GM12865 (cell line): Measurements from ENCODE around the gene SEC11A.

ENCODE experiments used
- DNase-seq: peaks from one replicate; pipeline ENCODE4 v3.0.0; 2010; ENCODE audit warnings: low read depth
- H3K4me3 ChIP-seq: 2 replicates; pipeline ENCODE4 v1.5.1; 2011; ENCODE audit warnings: mild to moderate bottlenecking, low read depth, low read length, control low read depth
- CTCF ChIP-seq: IDR thresholded peaks from 2 replicates; pipeline ENCODE4 v1.5.1; 2011; ENCODE audit warnings: low read length, control low read depth, low read depth, inconsistent platforms; ENCODE audit not compliant: insufficient read depth; ENCODE audit errors: missing control alignments

Gene SEC11A

GRCh38 chr15:84659904-84660781 lies 55.8 kb downstream of the SEC11A start:
- no peak for TF ChIP-seq CTCF
- no peak for DNase-seq
- H3K4me3 ChIP-seq = no peak overlapping the region

- no peak for DNase-seq
- peak overlapping the region; percentile 39 for H3K4me3 ChIP-seq
- TF ChIP-seq CTCF = no peak
Measured at GRCh38 chr15:84658788-84659411, 57.0 kb downstream of the SEC11A start.

GRCh38 chr15:84658080-84658787 lies 57.7 kb downstream of the SEC11A start, which contains the start of gene NMB:
Gene NMB (minus strand): TSS chr15:84658199. CDS start chr15:84658152, 47 bp downstream.
- peak; percentile 69 for TF ChIP-seq CTCF
- peak; percentile 90 for DNase-seq
- H3K4me3 ChIP-seq = peak within 1 kb of the TSS; percentile 39

GRCh38 chr15:84657748-84658079 lies 58.2 kb downstream of the SEC11A start:
- peak overlapping the region; percentile 39 for H3K4me3 ChIP-seq
- no peak for DNase-seq
- no peak for TF ChIP-seq CTCF

GRCh38 chr15:84656972-84657371 lies 59.0 kb downstream of the SEC11A start:
- no peak for DNase-seq
- no peak for TF ChIP-seq CTCF
- H3K4me3 ChIP-seq = no peak overlapping the region

- TF ChIP-seq CTCF = peak; percentile 68
- peak overlapping the region; percentile 76 for H3K4me3 ChIP-seq
- peak; percentile 86 for DNase-seq
Measured at GRCh38 chr15:84654689-84655453, 61.1 kb downstream of the SEC11A start.
